SIG-M5 treated with dmso at 0.1 percent for 504 hours (cell line): ENCODE data around the gene POLR3A.

Experiments used
- DNase-seq: peaks from one replicate; lab custom pipeline; 2025; ENCODE audit not compliant: unreplicated experiment; lab: John Stamatoyannopoulos, UW

The POLR3A gene

GRCh38 chr10:78047314-78047891 lies 18.1 kb upstream of the POLR3A start:
- peak; percentile 60 for DNase-seq

- no peak for DNase-seq
Measured at GRCh38 chr10:78046711-78047269, 17.5 kb upstream of the POLR3A start.

GRCh38 chr10:78045856-78046255 lies 16.5 kb upstream of the POLR3A start:
- no peak for DNase-seq

GRCh38 chr10:78045237-78045636 lies 15.9 kb upstream of the POLR3A start:
- DNase-seq, result peak; percentile 74

- no peak for DNase-seq
Measured at GRCh38 chr10:78044699-78045098, 15.4 kb upstream of the POLR3A start.

DNA sequence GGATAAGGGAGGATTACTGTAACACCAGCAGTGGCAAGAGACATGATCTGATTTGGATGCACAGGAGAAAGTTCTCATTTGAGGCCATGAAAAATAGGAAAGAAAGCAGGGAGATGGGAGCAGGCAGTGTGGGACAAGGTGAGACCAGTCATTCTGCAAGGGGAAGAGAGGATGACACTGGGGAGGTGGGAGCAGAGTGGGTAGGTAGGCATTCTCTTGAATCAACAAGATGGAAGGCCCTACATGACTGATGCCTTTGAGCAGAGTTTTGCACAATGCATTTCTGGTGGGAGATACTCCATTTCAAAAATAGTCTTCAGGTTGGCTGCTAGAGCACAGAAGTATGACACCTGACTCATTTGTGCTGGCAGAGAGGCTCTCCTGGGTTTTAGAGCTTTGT lies 14.9 kb upstream of the POLR3A start:
- DNase-seq, result no peak

DNA sequence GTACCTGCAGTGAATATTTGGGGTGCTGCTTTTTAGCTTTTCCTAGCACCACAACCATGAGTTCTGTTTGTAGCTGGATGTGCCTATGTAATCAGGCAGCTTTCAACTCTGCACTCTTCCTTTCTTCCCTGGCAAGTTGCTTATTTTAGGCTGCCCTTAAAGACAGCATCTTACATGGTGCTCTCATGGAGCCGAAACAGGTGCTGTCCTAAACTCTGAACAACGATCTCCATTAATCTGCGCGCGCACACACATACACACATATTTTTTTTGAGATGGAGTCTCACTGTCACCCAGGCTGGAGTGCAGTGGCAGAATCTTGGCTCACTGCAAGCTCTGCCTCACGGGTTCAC lies 13.4 kb upstream of the POLR3A start:
- no peak for DNase-seq

- DNase-seq, result no peak
Measured at GRCh38 chr10:78042058-78042751, 12.9 kb upstream of the POLR3A start.

DNA sequence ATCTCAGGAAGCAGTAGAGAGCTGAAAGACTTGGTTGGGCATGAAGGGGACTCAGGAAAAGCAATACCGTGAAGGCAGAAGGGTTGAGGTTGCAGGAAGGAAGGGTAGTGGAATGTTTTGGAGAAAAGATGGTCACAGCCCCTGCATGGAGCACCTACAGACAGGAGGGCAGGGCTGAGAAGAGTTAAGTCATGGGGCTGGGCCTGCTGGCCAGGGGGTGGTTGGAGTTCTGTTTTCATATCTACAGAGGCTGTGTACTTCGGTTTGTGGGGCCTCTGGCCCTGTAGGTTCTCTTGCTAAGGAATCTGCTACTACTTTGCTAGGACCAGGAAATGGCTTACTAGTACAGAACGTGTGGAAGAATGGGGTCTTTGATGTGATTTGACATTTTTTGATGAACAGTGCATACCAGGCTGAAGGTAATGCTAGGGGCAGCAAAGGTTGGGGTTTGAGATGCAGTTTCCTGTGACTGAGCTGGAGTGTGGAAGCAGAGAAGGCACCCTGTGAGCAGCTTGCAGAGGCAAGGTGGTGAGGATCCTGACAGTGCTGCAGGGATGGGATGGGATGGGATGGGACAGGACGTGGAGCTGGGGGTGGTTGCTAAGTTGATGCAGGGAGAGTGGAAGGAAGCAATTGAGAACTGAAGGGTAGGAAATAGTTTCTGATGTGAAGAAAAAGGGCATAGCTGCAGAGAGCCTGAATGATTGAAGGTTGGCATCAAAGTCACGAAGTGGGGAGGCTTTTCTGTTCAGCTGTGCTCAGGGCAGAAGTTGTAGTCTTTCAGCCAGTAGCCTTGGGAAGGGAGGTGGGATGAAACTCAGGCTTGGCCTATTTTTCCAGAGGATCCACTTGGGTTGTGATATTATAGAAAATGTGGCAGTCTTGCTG lies 12.1 kb upstream of the POLR3A start:
- DNase-seq, result no peak

DNA sequence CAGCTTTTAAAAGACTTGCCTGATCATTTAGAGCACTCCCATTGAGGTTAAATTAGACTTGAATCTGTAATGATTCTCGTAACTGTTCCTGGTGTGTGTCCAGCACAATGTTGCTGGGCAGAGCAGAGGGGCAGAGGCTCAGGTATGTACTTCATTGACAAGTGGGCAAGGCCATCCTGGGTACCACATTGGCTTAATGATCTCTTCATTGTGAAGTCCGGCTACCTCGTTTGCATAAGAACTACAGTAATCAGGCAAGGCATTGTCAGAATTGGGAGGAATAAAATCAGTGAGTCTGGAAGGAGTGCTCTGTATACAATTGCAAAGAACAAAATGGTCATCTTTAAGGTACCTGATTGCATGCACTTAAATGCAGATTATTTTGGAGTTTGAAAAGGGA lies 10.4 kb upstream of the POLR3A start:
- no peak for DNase-seq

- DNase-seq, result no peak
Measured at GRCh38 chr10:78038791-78039547, 9.7 kb upstream of the POLR3A start.

DNA sequence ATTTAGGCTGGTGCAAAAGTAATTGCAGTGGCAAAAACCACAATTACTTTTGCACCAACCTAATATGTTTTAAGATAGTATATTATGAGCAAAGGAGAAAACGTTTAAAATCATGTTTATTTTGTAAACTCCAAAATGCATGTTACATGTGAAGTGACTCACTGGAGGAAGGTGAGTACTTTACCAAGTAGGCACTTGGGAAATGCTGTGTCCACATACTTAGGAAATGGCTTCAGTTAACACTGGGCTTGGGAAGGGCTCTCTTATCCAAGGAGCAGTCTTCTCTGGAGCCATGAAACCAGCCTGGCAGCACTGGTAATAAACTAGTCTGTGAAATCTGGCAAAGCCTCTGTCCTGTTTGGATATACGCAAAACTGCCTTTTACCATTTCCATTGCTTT lies 8.8 kb upstream of the POLR3A start:
- no peak for DNase-seq

GRCh38 chr10:78035933-78036583 lies 6.7 kb upstream of the POLR3A start:
- no peak for DNase-seq

- DNase-seq, result no peak
Measured at GRCh38 chr10:78035437-78035836, 6.1 kb upstream of the POLR3A start.

GRCh38 chr10:78035025-78035424 lies 5.7 kb upstream of the POLR3A start:
- DNase-seq, result no peak

GRCh38 chr10:78033637-78034470 lies 4.5 kb upstream of the POLR3A start, which contains the start of gene RPS24:
Gene RPS24, plus strand, starts transcription at chr10:78033863. Its CDS starts 39 bp downstream, at chr10:78033902.
- peak; percentile 97 for DNase-seq

- DNase-seq, result no peak
Measured at GRCh38 chr10:78033387-78033636, 4.0 kb upstream of the POLR3A start.

DNA sequence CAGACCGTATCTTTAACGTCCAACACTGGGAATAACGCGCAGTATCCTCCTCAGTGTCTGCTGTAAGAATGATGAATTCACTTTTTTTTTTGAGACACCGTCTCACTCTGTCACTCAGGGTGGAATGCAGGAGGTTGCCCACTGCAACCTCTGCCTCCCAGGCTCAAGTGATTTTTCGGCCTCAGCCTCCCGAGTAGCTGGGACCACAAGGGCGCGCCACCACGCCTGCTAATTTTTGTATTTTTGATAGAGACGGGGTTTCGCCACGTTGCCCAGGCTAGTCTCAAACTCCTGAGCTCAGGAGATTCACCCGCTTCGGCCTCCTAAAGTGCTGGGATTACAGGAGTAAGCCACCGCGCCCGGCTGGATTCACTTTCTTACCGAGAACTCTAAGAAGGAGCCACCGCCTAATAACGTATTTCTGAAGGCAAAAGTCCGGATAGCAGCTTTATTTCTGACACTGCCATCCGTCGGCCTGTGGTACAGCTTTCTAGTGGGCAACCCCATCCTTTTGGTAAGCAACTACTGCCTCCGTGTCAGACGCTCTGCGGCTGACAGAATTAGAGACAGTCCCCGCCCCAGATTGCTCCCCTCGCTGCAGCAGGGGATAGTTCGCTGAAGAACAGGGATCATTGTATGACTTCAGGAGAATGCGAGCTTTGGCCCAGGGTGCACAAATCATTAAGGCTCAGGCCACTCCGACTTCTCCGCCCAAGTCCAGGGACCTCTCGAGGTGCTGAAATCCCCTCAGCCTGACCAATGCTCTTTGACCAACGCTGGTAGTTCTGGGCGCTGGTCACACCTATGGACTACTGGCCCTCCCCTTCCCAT lies 662 bp downstream of the POLR3A start:
- no peak for DNase-seq
